ENCODE measurements around the gene PLXNA4.

- TF ChIP-seq CTCF (IDR thresholded peaks at IDR 0.05 in 2 of 3, conservative IDR thresholded peaks at IDR 0.05 in 1 of 3; ENCODE audit: borderline replicate concordance in 1 of 3, insufficient read depth in 1 of 3, low read depth in 2 of 3, low read length in 2 of 3), result no peak
- TF ChIP-seq POLR2AphosphoS5 (IDR thresholded peaks at IDR 0.05; ENCODE audit: low read depth, low read length), result no peak
- TF ChIP-seq POLR2A (IDR thresholded peaks at IDR 0.05; ENCODE audit: borderline replicate concordance, extremely low read depth, insufficient read depth, insufficient read length), result no peak
- TF ChIP-seq ZBTB33 (IDR thresholded peaks at IDR 0.05; ENCODE audit: extremely low read depth, insufficient replicate concordance, low read length), result no peak
- TF ChIP-seq SRF (IDR thresholded peaks at IDR 0.05; ENCODE audit: low read depth), result no peak
- no peak for TF ChIP-seq EZH2phosphoT487 (IDR thresholded peaks at IDR 0.05; ENCODE audit: borderline replicate concordance)
- no peak for TF ChIP-seq MAX (IDR thresholded peaks at IDR 0.05)
- TF ChIP-seq EZH2 (IDR thresholded peaks at IDR 0.05), result no peak
- TF ChIP-seq JUND (IDR thresholded peaks at IDR 0.05), result no peak
- no peak for TF ChIP-seq CBX3 (IDR thresholded peaks at IDR 0.05; ENCODE audit: low read depth)
- no peak for TF ChIP-seq TCF7L2 (IDR thresholded peaks at IDR 0.05; ENCODE audit: borderline replicate concordance, extremely low read depth, insufficient read depth, insufficient read length)
- TF ChIP-seq RAD21 (IDR thresholded peaks at IDR 0.05; ENCODE audit: low read depth), result no peak
- TF ChIP-seq YY1 (IDR thresholded peaks at IDR 0.05; ENCODE audit: extremely low read depth, insufficient replicate concordance, low read depth, low read length), result no peak
Measured at GRCh38 chr7:132492823-132493445, 83.3 kb downstream of the PLXNA4 start.
